Coronary artery (tissue), 2 donors: Measurements from ENCODE around the gene CACNA1I.

Experiments used
- DNase-seq: peaks from one replicate; pipeline ENCODE4 v3.0.0-alpha.2; 2017; ENCODE audit warnings: low spot score
- H3K27ac ChIP-seq, 2 donors: fragments of 200-600 bp; sonication (generic); one replicate each; pipeline ENCODE4 v1.5.1; 2016 to 2019
- H3K4me3 ChIP-seq: fragments of 200-600 bp; sonication (generic); 2 replicates; pipeline ENCODE4 v1.5.1; 2016; ENCODE audit warnings: mild to moderate bottlenecking, moderate library complexity
- CTCF ChIP-seq: fragments of 200-600 bp; sonication (generic); IDR thresholded peaks from one replicate; pipeline ENCODE4 v1.5.1; 2019; ENCODE audit warnings: antibody characterized with exemption

Gene CACNA1I

DNA sequence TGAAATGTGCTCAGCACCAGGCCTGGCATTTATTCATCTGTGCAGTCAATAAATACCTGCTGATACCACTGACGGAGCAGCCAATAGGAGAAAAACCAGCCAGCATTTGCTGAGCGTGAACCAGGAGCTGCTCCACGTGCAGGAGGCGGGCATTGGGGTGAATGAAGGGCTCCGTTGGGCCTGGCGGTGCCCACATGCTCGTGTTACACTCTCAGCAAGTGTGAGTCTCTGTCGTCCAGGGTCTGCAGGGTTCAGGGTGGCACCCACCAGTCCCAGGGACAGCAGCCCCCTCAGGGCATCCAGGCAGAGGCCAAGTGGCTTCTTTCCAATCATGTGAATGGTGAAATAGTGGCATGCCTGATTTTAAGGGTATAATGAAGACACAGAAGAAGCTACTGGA, 33.8 kb upstream of the CACNA1I start:
- no peak for DNase-seq
- no peak overlapping the region for H3K27ac ChIP-seq
- TF ChIP-seq CTCF = no peak
- H3K4me3 ChIP-seq = no peak overlapping the region

DNA sequence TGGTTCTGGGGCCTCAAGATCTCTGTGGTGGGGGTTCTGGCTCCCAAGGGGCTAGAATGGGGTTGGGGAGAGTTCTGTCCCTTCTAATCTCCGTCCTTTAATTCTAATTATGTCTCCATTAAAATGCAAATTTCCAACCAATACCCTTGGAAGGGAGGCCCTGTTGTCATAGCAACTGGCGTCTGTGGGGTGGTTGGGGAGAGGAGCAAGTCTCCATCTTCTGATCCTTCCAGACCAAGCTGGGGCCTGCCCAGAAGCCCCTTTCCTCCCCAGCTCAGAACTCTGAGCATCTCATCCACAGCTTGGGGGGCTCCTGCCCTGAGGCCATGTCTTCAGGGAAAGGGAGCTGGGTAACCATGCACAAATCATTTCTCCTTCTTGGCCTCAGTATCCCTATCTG, 32.6 kb upstream of the CACNA1I start:
- DNase-seq = no peak

DNA sequence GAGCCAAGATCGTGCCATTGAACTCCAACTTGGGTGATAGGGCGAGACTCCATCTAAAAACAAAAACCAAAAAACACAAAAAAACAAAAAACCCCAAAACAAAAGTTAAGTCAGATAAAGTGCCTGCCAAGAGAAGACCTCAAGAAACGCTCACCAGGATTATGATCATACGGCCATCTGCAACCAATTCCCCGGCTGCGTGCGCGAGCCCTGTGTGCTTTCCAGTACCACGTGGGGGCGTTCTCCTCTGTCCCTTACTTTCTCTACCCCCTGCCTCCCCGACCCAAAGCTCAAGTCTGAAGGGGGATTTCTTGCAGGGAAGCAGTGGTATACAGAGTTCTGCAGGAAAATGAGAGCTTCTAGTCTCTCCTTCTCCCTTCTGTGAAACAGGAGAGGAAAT, 27.5 kb upstream of the CACNA1I start:
- H3K27ac ChIP-seq = no peak overlapping the region
- no peak overlapping the region for H3K4me3 ChIP-seq
- DNase-seq = no peak
- no peak for TF ChIP-seq CTCF

More for the DNA sequence above, 32.6 kb upstream of the CACNA1I start:
- Histone ChIP-seq H3K4me3 (no peak overlapping the region), H3K27ac (no peak overlapping the region)
- no peak for TF ChIP-seq CTCF

GRCh38 chr22:39545386-39546365, 24.9 kb upstream of the CACNA1I start:
- H3K4me3 ChIP-seq = no peak overlapping the region

DNA sequence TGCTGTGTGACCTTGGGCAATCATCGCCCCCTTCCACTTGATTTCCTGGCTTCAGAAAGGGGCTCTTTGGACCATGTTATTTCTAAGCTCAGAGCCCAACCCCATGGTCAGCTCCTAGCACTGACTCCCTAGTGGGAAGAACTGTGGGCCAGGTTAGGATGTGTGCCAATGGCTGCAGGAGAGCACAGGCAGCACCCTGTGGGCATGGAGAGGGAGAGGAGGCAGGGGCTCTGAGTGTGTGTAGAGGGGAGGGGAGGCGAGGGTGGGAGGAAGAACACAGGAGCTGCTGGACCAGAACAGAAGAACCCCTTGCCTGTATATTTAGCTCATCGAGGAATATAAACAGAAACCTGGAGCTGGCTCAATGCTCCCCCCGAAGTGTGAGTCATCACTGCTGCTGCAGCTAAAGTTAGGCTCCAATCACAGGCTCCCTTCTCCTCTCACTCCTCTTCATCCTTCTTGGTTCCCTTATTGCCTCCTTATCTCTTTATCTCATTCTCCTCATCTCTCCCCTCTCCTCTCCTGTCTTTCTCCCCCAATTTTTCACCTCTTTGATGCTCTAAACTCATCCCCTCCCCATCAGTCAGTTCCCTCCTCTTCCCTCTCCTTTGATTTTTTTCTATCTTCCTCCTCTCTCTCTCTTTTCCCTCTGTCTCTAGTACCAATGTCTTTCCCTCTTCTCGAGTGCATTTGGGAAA, 23.5 kb upstream of the CACNA1I start:
- H3K4me3 ChIP-seq = no peak overlapping the region
- TF ChIP-seq CTCF = no peak
- no peak for DNase-seq
- no peak overlapping the region for H3K27ac ChIP-seq

More at GRCh38 chr22:39545386-39546365, 24.9 kb upstream of the CACNA1I start:
- no peak for TF ChIP-seq CTCF
- H3K27ac ChIP-seq = no peak overlapping the region
- no peak for DNase-seq

- TF ChIP-seq CTCF = no peak
- DNase-seq = no peak
- H3K27ac ChIP-seq = no peak overlapping the region
These were observed 23.0 kb upstream of the CACNA1I start for GRCh38 chr22:39547587-39547947.

More at GRCh38 chr22:39547587-39547947, 23.0 kb upstream of the CACNA1I start:
- H3K4me3 ChIP-seq = no peak overlapping the region
